ENCODE results near the gene C1orf210.

The C1orf210 gene

GRCh38 chr1:43293176-43293575 lies 7.8 kb upstream of the C1orf210 start:
- DNase-seq, result no peak

GRCh38 chr1:43292679-43293078 lies 7.3 kb upstream of the C1orf210 start:
- DNase-seq, result no peak

- no peak for DNase-seq
Observed at GRCh38 chr1:43292216-43292615, 6.8 kb upstream of the C1orf210 start.

- no peak for DNase-seq
Observed at GRCh38 chr1:43288785-43289706, 3.7 kb upstream of the C1orf210 start.

GRCh38 chr1:43288058-43288784 lies 2.8 kb upstream of the C1orf210 start:
- DNase-seq, result no peak

GRCh38 chr1:43286533-43286932 lies 1.2 kb upstream of the C1orf210 start:
- no peak for DNase-seq

GRCh38 chr1:43286115-43286514 lies 734 bp upstream of the C1orf210 start:
- DNase-seq, result no peak

- no peak for DNase-seq
Observed at GRCh38 chr1:43284546-43285110, 753 bp downstream of the C1orf210 start.

- DNase-seq, result no peak
Observed at GRCh38 chr1:43284065-43284464, 1.3 kb downstream of the C1orf210 start.

GRCh38 chr1:43282220-43283195 lies 2.9 kb downstream of the C1orf210 start:
- no peak for DNase-seq

GRCh38 chr1:43280692-43281091 lies 4.7 kb downstream of the C1orf210 start:
- no peak for DNase-seq

GRCh38 chr1:43279666-43280065 lies 5.7 kb downstream of the C1orf210 start:
- no peak for DNase-seq

GRCh38 chr1:43279161-43279560 lies 6.2 kb downstream of the C1orf210 start:
- no peak for DNase-seq

GRCh38 chr1:43277116-43277876 lies 8.1 kb downstream of the C1orf210 start:
- no peak for DNase-seq

- DNase-seq, result no peak
Observed at GRCh38 chr1:43276673-43277072, 8.7 kb downstream of the C1orf210 start.

GRCh38 chr1:43275826-43276620 lies 9.4 kb downstream of the C1orf210 start:
- no peak for DNase-seq

- no peak for DNase-seq
Observed at GRCh38 chr1:43274804-43275180, 10.6 kb downstream of the C1orf210 start.

- no peak for DNase-seq
Observed at GRCh38 chr1:43274125-43274803, 11.1 kb downstream of the C1orf210 start.

- DNase-seq, result no peak
Observed at GRCh38 chr1:43273708-43274107, 11.7 kb downstream of the C1orf210 start.

Data from kidney glomerular epithelial cell (primary cell).